ENCODE results near the gene RAB34.
"Not testable (repeated sequence)": the region's sequence is repeated elsewhere in the genome, so short reads cannot be mapped to it uniquely, and the experiment has no call there.

The RAB34 gene

DNA sequence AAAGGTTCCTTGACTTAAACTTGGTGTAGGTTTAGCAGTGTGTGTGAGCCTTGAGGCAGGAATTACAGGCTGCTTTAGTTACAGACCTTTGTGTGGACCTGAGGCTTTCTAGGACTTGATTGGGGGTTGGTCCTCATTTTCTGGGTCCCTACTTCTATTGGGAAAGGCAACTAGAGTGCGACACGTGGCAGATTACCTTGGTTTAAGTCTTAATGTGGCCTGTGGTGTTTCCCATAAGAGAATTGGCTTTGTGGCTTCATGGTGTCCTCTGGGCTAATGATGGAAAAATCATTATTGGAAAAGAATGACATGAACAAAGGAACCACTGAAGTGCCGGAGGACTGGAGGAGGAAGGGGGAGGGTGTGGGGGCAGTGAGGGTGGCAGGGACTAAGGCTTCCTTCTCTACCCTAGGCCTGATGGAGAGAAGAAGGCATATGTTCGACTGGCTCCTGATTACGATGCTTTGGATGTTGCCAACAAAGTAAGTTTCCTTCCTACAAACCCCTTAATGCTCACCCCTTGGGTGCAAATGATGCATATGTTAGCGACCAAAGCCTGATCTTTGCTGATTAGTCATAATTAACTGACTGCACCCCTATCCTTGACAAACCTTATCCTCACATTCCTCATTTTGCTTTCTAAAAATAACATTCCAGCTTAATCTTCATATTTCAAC lies 5.6 kb upstream of the RAB34 start:
- TF ChIP-seq OSR1 (CRISPR knock-in tag; IDR thresholded peaks at IDR 0.05) = no peak
- TF ChIP-seq TOX (CRISPR knock-in tag; IDR thresholded peaks at IDR 0.05; ENCODE audit: borderline replicate concordance) = no peak
- no peak for ATAC-seq

DNA sequence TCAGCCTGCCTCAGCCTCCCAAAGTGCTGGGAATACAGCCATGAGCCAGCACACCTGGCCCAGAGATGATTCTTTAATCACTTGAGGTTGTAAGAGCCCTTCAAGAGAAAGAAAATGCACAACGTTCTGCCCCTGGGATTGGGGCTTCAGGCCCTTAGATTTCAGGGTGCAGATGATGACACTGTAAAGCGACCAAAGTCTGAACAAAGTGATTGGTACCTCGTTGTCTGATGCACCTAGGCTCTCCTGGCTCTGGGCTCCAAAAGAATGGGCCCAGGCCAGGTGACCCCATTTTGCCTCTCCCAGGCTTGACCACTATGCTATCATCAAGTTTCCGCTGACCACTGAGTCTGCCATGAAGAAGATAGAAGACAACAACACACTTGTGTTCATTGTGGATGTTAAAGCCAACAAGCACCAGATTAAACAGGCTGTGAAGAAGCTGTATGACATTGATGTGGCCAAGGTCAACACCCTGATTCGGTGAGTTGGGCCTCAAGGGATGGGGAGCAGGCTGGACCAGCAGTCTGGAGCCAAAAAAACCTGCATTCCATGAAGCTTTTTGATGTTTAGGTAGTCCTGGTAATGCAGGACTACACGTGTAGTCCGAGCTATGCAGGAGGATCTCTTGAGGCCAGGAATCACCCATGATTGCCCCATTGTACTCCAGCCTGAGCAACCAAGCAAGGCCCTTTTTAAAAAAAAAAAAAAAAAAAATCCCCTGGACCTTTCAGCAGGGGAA lies 4.9 kb upstream of the RAB34 start:
- no peak for TF ChIP-seq CSRNP3 (CRISPR knock-in tag; IDR thresholded peaks at IDR 0.05)
- TF ChIP-seq ARNTL (CRISPR knock-in tag; IDR thresholded peaks at IDR 0.05; ENCODE audit: borderline replicate concordance, low read depth) = no peak
- TF ChIP-seq SNAI2 (CRISPR knock-in tag; IDR thresholded peaks at IDR 0.05) = no peak
- TF ChIP-seq ZFP30 (CRISPR knock-in tag; IDR thresholded peaks at IDR 0.05) = no peak
- TF ChIP-seq, protein P1, sequence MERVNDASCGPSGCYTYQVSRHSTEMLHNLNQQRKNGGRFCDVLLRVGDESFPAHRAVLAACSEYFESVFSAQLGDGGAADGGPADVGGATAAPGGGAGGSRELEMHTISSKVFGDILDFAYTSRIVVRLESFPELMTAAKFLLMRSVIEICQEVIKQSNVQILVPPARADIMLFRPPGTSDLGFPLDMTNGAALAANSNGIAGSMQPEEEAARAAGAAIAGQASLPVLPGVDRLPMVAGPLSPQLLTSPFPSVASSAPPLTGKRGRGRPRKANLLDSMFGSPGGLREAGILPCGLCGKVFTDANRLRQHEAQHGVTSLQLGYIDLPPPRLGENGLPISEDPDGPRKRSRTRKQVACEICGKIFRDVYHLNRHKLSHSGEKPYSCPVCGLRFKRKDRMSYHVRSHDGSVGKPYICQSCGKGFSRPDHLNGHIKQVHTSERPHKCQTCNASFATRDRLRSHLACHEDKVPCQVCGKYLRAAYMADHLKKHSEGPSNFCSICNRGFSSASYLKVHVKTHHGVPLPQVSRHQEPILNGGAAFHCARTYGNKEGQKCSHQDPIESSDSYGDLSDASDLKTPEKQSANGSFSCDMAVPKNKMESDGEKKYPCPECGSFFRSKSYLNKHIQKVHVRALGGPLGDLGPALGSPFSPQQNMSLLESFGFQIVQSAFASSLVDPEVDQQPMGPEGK (CRISPR knock-in tag; IDR thresholded peaks at IDR 0.05; ENCODE audit: borderline replicate concordance) = no peak
- no peak for TF ChIP-seq TCF4 (CRISPR knock-in tag; IDR thresholded peaks at IDR 0.05; ENCODE audit: borderline replicate concordance)
- TF ChIP-seq ZNF8 (CRISPR knock-in tag; IDR thresholded peaks at IDR 0.05) = no peak

DNA sequence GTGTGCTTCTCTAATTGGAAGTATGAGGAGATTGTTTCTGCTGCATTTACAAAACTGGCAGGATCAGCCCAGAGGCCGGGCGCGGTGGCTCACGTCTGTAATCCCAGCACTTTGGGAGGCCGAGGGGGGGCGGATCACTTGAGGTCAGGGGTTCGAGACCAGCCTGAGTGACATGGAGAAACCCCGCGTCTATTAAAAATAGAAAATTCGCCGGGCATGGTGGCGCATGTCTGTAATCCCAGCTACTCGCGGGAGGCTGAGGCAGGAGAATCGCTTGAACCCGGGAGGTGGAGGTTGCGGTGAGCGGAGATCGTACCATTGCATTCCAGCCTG lies 3.3 kb upstream of the RAB34 start:
- not testable (repeated sequence) for ATAC-seq

More for the DNA sequence above, 4.9 kb upstream of the RAB34 start:
- ATAC-seq = no peak

GRCh38 chr17:28720247-28720996 lies 2.8 kb upstream of the RAB34 start:
- no peak for ATAC-seq
- no peak for TF ChIP-seq ARNTL (CRISPR knock-in tag; IDR thresholded peaks at IDR 0.05; ENCODE audit: borderline replicate concordance, low read depth)
- TF ChIP-seq, protein P1 (CRISPR knock-in tag; IDR thresholded peaks at IDR 0.05; ENCODE audit: borderline replicate concordance) = no peak
- no peak for TF ChIP-seq SNAI2 (CRISPR knock-in tag; IDR thresholded peaks at IDR 0.05)
- TF ChIP-seq RARB (CRISPR knock-in tag; IDR thresholded peaks at IDR 0.05) = no peak
- TF ChIP-seq TOX (CRISPR knock-in tag; IDR thresholded peaks at IDR 0.05; ENCODE audit: borderline replicate concordance) = no peak
- TF ChIP-seq TSHZ2 (CRISPR knock-in tag; IDR thresholded peaks at IDR 0.05) = no peak
- TF ChIP-seq ZNF565 (CRISPR knock-in tag; conservative IDR thresholded peaks at IDR 0.05; ENCODE audit: low read depth) = no peak
- no peak for TF ChIP-seq OSR1 (CRISPR knock-in tag; IDR thresholded peaks at IDR 0.05)
- no peak for TF ChIP-seq ZNF70 (CRISPR knock-in tag; IDR thresholded peaks at IDR 0.05)
- no peak for TF ChIP-seq ISL1 (CRISPR knock-in tag; IDR thresholded peaks at IDR 0.05)

DNA sequence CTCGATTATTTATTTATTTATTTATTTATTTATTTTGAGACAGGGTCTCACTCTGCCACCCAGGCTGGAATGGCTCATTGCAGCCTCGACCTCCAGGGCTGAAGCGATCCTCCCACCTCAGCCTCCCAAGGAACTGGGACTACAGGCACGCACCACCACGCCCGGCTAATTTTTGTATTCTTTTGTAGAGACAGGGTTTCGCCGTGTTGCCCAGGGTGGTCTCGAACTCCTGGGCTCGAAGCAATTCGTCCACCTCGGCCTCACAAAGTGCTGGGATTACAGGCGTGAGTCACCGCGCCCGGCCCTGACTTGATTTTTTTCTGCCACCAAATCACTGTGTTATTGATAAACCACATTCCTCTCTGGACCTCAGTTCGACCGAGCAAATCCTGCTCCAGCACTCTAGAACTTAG lies 1.4 kb upstream of the RAB34 start:
- TF ChIP-seq ZNF565 (CRISPR knock-in tag; conservative IDR thresholded peaks at IDR 0.05; ENCODE audit: low read depth) (no peak), TOX (CRISPR knock-in tag; IDR thresholded peaks at IDR 0.05; ENCODE audit: borderline replicate concordance) (no peak), SNAI2 (CRISPR knock-in tag; IDR thresholded peaks at IDR 0.05) (no peak), ARNTL (CRISPR knock-in tag; IDR thresholded peaks at IDR 0.05; ENCODE audit: borderline replicate concordance, low read depth) (no peak)
- TF ChIP-seq, protein P1 (CRISPR knock-in tag; IDR thresholded peaks at IDR 0.05; ENCODE audit: borderline replicate concordance) = no peak
- ATAC-seq = no peak

Data from SK-N-SH treated with all-trans-retinoic acid at 6 μM for 48 hours (cell line).